Tibial nerve (tissue), 3 donors: ENCODE data around the gene PHLDA2.

Source experiments
- CTCF ChIP-seq, 5 experiments: fragments of 200-600 bp in 3 of 5; fragments of 450-650 bp in 2 of 5; sonication (generic) in 3 of 5; IDR thresholded peaks; one replicate each; pipeline ENCODE4 v1.5.1; 2016 to 2019; ENCODE audit warnings: antibody characterized with exemption in 5 of 5, mild to moderate bottlenecking in 3 of 5, moderate library complexity in 2 of 5
- POLR2A ChIP-seq, 2 donors: fragments of 450-650 bp; IDR thresholded peaks; one replicate each; pipeline ENCODE4 v1.6.1; 2017; ENCODE audit warnings: antibody characterized with exemption in 2 of 2, mild to moderate bottlenecking in 2 of 2, moderate library complexity in 2 of 2

GRCh38 chr11:2914455-2915195 is 14.6 kb downstream of the PHLDA2 start:
- TF ChIP-seq CTCF (IDR thresholded peaks at IDR 0.05) (no peak), POLR2A (IDR thresholded peaks at IDR 0.05) (no peak)
